ENCODE data around the gene YPEL5. TPM values are rescaled to one million over a fixed set of nuclear protein-coding genes. Genes with fewer than 3 reads are reported as not detected.

Gene YPEL5
- total RNA-seq, 1 experiment from 2014 or later: 27.3 TPM

DNA sequence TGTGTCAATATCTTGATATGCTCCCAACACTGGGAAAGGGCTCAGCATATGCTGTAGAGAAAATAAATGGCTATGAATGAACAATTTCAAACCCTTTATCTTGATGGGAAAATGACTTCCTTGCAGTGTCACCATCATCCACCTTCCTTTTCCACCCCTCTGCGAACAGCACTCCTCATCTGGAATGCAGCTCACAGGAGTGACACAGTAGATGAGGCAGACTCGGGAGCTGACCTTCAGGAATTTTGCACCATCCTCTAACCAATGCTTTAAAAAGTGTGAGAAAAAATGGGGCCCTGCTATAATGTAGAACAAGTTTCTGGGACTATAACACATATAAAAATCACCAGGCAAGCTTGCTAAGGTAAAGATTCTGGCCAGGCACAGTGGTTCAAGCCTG is 41.3 kb upstream of the YPEL5 start:
- H3K27ac Mint-ChIP-seq: no peak overlapping the region
- POLR2A ChIA-PET: interaction anchor here (0.7 kb wide), 1 partner anchor 10 kb away, joined by 3 read pairs; no protein-coding TSS in a partner anchor
- TF ChIP-seq, protein P1, sequence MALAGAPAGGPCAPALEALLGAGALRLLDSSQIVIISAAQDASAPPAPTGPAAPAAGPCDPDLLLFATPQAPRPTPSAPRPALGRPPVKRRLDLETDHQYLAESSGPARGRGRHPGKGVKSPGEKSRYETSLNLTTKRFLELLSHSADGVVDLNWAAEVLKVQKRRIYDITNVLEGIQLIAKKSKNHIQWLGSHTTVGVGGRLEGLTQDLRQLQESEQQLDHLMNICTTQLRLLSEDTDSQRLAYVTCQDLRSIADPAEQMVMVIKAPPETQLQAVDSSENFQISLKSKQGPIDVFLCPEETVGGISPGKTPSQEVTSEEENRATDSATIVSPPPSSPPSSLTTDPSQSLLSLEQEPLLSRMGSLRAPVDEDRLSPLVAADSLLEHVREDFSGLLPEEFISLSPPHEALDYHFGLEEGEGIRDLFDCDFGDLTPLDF (CRISPR knock-in tag; IDR thresholded peaks at IDR 0.05): no peak
- no peak for TF ChIP-seq ZNF671 (CRISPR knock-in tag; IDR thresholded peaks at IDR 0.05)
- TF ChIP-seq, protein P2, sequence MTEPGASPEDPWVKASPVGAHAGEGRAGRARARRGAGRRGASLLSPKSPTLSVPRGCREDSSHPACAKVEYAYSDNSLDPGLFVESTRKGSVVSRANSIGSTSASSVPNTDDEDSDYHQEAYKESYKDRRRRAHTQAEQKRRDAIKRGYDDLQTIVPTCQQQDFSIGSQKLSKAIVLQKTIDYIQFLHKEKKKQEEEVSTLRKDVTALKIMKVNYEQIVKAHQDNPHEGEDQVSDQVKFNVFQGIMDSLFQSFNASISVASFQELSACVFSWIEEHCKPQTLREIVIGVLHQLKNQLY (CRISPR knock-in tag; IDR thresholded peaks at IDR 0.05): no peak
- TF ChIP-seq, protein P3, sequence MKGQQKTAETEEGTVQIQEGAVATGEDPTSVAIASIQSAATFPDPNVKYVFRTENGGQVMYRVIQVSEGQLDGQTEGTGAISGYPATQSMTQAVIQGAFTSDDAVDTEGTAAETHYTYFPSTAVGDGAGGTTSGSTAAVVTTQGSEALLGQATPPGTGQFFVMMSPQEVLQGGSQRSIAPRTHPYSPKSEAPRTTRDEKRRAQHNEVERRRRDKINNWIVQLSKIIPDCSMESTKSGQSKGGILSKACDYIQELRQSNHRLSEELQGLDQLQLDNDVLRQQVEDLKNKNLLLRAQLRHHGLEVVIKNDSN (CRISPR knock-in tag; IDR thresholded peaks at IDR 0.05): no peak
- peaks cover 8% of the 10 kb centered on the region for H3K4me1 Mint-ChIP-seq
- no peaks in the 10 kb centered on the region for H3K36me3 Mint-ChIP-seq
- H3K9me3 Mint-ChIP-seq: no peaks in the 10 kb centered on the region
- DNase-seq (ENCODE audit: low spot score) (no peak), ATAC-seq (no peak)
- no peaks in the 10 kb centered on the region for H3K27me3 Mint-ChIP-seq (ENCODE audit: low read depth)
- H3K4me3 Mint-ChIP-seq: no peak overlapping the region
- CTCF ChIA-PET: interaction anchor here (1.2 kb wide), 1 partner anchor 15 kb away, joined by 3 read pairs; no protein-coding TSS in a partner anchor

DNA sequence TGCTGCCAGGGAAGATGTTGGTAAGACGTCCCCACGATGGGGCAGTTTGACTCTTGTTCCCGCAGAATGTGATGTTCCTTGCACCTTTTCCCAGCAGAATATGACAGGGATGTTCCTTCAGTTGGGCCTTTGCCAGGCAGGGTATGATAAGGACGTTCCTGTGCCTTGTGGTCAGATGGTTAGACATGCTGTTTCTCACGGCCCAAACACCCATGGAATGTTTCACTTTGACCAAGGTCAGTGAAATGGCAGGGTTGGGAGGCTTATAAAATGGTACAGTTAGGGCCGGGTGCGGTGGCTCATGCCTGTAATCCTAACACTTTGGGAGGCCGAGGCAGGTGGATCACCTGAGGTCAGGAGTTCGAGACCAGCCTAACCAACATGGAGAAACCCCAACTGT is 40.3 kb upstream of the YPEL5 start:
- H3K9me3 Mint-ChIP-seq: no peaks in the 10 kb centered on the region
- no peaks in the 10 kb centered on the region for H3K36me3 Mint-ChIP-seq
- TF ChIP-seq ZNF121 (CRISPR knock-in tag; IDR thresholded peaks at IDR 0.05) (no peak), NFATC4 (CRISPR knock-in tag; IDR thresholded peaks at IDR 0.05) (no peak), MXD4 (CRISPR knock-in tag; IDR thresholded peaks at IDR 0.05; ENCODE audit: borderline replicate concordance) (no peak), GTF2I (CRISPR knock-in tag; conservative IDR thresholded peaks at IDR 0.05) (no peak), TP53 (CRISPR knock-in tag; IDR thresholded peaks at IDR 0.05) (no peak), ZBTB21 (CRISPR knock-in tag; IDR thresholded peaks at IDR 0.05; ENCODE audit: borderline replicate concordance) (no peak), SP1 (CRISPR knock-in tag; conservative IDR thresholded peaks at IDR 0.05) (no peak), CBFB (CRISPR knock-in tag; IDR thresholded peaks at IDR 0.05; ENCODE audit: low read depth) (no peak), MYBL2 (CRISPR knock-in tag; IDR thresholded peaks at IDR 0.05) (no peak), ZNF671 (CRISPR knock-in tag; IDR thresholded peaks at IDR 0.05) (no peak)
- TF ChIP-seq, protein P4, sequence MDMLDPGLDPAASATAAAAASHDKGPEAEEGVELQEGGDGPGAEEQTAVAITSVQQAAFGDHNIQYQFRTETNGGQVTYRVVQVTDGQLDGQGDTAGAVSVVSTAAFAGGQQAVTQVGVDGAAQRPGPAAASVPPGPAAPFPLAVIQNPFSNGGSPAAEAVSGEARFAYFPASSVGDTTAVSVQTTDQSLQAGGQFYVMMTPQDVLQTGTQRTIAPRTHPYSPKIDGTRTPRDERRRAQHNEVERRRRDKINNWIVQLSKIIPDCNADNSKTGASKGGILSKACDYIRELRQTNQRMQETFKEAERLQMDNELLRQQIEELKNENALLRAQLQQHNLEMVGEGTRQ (CRISPR knock-in tag; IDR thresholded peaks at IDR 0.05): no peak
- TF ChIP-seq, protein P5, sequence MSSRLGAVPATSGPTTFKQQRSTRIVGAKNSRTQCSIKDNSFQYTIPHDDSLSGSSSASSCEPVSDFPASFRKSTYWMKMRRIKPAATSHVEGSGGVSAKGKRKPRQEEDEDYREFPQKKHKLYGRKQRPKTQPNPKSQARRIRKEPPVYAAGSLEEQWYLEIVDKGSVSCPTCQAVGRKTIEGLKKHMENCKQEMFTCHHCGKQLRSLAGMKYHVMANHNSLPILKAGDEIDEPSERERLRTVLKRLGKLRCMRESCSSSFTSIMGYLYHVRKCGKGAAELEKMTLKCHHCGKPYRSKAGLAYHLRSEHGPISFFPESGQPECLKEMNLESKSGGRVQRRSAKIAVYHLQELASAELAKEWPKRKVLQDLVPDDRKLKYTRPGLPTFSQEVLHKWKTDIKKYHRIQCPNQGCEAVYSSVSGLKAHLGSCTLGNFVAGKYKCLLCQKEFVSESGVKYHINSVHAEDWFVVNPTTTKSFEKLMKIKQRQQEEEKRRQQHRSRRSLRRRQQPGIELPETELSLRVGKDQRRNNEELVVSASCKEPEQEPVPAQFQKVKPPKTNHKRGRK (CRISPR knock-in tag; IDR thresholded peaks at IDR 0.05; ENCODE audit: borderline replicate concordance): no peak
- TF ChIP-seq, protein P6, sequence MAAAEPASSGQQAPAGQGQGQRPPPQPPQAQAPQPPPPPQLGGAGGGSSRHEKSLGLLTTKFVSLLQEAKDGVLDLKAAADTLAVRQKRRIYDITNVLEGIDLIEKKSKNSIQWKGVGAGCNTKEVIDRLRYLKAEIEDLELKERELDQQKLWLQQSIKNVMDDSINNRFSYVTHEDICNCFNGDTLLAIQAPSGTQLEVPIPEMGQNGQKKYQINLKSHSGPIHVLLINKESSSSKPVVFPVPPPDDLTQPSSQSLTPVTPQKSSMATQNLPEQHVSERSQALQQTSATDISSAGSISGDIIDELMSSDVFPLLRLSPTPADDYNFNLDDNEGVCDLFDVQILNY (CRISPR knock-in tag; IDR thresholded peaks at IDR 0.05): no peak
- TF ChIP-seq, protein P7, sequence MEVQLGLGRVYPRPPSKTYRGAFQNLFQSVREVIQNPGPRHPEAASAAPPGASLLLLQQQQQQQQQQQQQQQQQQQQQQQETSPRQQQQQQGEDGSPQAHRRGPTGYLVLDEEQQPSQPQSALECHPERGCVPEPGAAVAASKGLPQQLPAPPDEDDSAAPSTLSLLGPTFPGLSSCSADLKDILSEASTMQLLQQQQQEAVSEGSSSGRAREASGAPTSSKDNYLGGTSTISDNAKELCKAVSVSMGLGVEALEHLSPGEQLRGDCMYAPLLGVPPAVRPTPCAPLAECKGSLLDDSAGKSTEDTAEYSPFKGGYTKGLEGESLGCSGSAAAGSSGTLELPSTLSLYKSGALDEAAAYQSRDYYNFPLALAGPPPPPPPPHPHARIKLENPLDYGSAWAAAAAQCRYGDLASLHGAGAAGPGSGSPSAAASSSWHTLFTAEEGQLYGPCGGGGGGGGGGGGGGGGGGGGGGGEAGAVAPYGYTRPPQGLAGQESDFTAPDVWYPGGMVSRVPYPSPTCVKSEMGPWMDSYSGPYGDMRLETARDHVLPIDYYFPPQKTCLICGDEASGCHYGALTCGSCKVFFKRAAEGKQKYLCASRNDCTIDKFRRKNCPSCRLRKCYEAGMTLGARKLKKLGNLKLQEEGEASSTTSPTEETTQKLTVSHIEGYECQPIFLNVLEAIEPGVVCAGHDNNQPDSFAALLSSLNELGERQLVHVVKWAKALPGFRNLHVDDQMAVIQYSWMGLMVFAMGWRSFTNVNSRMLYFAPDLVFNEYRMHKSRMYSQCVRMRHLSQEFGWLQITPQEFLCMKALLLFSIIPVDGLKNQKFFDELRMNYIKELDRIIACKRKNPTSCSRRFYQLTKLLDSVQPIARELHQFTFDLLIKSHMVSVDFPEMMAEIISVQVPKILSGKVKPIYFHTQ (CRISPR knock-in tag; IDR thresholded peaks at IDR 0.05): no peak
- TF ChIP-seq, protein P8, sequence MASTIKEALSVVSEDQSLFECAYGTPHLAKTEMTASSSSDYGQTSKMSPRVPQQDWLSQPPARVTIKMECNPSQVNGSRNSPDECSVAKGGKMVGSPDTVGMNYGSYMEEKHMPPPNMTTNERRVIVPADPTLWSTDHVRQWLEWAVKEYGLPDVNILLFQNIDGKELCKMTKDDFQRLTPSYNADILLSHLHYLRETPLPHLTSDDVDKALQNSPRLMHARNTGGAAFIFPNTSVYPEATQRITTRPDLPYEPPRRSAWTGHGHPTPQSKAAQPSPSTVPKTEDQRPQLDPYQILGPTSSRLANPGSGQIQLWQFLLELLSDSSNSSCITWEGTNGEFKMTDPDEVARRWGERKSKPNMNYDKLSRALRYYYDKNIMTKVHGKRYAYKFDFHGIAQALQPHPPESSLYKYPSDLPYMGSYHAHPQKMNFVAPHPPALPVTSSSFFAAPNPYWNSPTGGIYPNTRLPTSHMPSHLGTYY (CRISPR knock-in tag; IDR thresholded peaks at IDR 0.05): no peak
- TF ChIP-seq, protein P9, sequence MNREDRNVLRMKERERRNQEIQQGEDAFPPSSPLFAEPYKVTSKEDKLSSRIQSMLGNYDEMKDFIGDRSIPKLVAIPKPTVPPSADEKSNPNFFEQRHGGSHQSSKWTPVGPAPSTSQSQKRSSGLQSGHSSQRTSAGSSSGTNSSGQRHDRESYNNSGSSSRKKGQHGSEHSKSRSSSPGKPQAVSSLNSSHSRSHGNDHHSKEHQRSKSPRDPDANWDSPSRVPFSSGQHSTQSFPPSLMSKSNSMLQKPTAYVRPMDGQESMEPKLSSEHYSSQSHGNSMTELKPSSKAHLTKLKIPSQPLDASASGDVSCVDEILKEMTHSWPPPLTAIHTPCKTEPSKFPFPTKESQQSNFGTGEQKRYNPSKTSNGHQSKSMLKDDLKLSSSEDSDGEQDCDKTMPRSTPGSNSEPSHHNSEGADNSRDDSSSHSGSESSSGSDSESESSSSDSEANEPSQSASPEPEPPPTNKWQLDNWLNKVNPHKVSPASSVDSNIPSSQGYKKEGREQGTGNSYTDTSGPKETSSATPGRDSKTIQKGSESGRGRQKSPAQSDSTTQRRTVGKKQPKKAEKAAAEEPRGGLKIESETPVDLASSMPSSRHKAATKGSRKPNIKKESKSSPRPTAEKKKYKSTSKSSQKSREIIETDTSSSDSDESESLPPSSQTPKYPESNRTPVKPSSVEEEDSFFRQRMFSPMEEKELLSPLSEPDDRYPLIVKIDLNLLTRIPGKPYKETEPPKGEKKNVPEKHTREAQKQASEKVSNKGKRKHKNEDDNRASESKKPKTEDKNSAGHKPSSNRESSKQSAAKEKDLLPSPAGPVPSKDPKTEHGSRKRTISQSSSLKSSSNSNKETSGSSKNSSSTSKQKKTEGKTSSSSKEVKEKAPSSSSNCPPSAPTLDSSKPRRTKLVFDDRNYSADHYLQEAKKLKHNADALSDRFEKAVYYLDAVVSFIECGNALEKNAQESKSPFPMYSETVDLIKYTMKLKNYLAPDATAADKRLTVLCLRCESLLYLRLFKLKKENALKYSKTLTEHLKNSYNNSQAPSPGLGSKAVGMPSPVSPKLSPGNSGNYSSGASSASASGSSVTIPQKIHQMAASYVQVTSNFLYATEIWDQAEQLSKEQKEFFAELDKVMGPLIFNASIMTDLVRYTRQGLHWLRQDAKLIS (CRISPR knock-in tag; IDR thresholded peaks at IDR 0.05; ENCODE audit: borderline replicate concordance): no peak
- CTCF ChIA-PET: no interaction called here
- H3K27me3 Mint-ChIP-seq (ENCODE audit: low read depth): no peaks in the 10 kb centered on the region
- no peak overlapping the region for H3K27ac Mint-ChIP-seq
- no peak for DNase-seq (ENCODE audit: low spot score)
- POLR2A ChIA-PET: no interaction called here
- ATAC-seq: no peak
- H3K4me3 Mint-ChIP-seq: no peak overlapping the region
- peaks cover 8% of the 10 kb centered on the region for H3K4me1 Mint-ChIP-seq

Data from WTC11 (cell line).